Nephron progenitor cell (in vitro differentiated cells): ENCODE data around the gene XBP1.
"Not testable (repeated sequence)": the region's sequence is repeated elsewhere in the genome, so short reads cannot be mapped to it uniquely, and the experiment has no call there.

Source experiments
- DNase-seq: peaks from one replicate; pipeline ENCODE4 v3.0.0; 2021
- H3K27ac Mint-ChIP-seq: 2 replicates; pipeline ENCODE4 v1.8.0; 2021; ENCODE audit warnings: mild to moderate bottlenecking, moderate library complexity, mixed read lengths
- H3K27me3 Mint-ChIP-seq: 2 replicates; pipeline ENCODE4 v1.8.0; 2021; ENCODE audit warnings: mild to moderate bottlenecking, low read depth, mixed read lengths; ENCODE audit not compliant: poor library complexity
- H3K36me3 Mint-ChIP-seq: 2 replicates; pipeline ENCODE4 v1.8.0; 2021; ENCODE audit warnings: low read depth, mixed read lengths
- H3K4me1 Mint-ChIP-seq: 2 replicates; pipeline ENCODE4 v1.8.0; 2021; ENCODE audit warnings: mixed read lengths
- H3K4me3 Mint-ChIP-seq: 2 replicates; pipeline ENCODE4 v1.8.0; 2021; ENCODE audit warnings: mild to moderate bottlenecking, moderate library complexity, mixed read lengths
- H3K9me3 Mint-ChIP-seq: 2 replicates; pipeline ENCODE4 v1.8.0; 2021; ENCODE audit warnings: mild to moderate bottlenecking, moderate library complexity, mixed read lengths
- TF ChIP-seq, protein P1 (sequence below): fragments of 200-600 bp; sonication (generic); IDR thresholded peaks from 2 replicates; pipeline ENCODE4 v1.5.0; 2021; ENCODE audit warnings: antibody characterized with exemption

XBP1 gene

DNA sequence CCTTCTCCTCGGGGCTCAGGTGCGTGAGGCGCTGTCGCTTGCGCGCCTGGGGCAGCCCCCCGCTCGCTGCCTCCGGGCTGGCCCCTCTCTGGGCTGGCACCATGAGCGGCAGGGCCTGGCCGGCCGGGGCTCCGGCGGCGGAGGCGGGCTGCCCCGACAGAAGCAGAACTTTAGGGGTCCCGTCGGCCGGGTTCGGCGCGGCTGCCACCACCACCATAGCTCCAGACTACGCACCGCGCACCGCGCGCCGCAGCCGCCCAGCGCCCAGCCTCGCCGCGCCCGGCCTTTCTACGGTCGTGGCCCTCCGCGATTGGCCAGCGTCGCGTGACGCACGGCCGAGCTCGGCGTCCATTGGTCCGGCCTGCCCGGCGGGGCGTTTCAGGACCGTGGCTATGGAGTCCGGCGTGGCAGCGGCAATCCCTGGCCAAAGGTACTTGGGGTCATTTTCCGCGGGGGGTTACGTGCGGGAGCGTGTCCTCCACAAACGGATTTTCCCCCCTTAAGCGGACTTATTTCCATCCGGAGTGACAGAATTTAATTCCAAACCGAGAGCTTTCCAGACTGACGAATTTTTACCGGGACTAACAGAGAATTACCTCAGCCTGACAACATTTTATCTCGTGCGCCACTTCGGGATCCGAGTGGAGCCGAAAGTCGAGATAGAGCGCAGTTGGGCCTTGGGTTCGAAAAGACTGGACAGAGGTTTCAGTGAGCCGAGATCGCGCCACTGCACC is at the start of gene XBP1:
TSS of gene XBP1 (minus strand) at position 262 of the 734 bp plus-strand sequence.
- Mint-ChIP-seq H3K4me1 (peaks cover 33% of the 10 kb centered on the region), H3K9me3 (no peaks in the 10 kb centered on the region), H3K27me3 (no peaks in the 10 kb centered on the region), H3K4me3 (peak within 1 kb of the TSS; percentile 87), H3K36me3 (peaks cover 29% of the 10 kb centered on the region), H3K27ac (peak within 1 kb of the TSS; percentile 100)
- TF ChIP-seq, protein P1, sequence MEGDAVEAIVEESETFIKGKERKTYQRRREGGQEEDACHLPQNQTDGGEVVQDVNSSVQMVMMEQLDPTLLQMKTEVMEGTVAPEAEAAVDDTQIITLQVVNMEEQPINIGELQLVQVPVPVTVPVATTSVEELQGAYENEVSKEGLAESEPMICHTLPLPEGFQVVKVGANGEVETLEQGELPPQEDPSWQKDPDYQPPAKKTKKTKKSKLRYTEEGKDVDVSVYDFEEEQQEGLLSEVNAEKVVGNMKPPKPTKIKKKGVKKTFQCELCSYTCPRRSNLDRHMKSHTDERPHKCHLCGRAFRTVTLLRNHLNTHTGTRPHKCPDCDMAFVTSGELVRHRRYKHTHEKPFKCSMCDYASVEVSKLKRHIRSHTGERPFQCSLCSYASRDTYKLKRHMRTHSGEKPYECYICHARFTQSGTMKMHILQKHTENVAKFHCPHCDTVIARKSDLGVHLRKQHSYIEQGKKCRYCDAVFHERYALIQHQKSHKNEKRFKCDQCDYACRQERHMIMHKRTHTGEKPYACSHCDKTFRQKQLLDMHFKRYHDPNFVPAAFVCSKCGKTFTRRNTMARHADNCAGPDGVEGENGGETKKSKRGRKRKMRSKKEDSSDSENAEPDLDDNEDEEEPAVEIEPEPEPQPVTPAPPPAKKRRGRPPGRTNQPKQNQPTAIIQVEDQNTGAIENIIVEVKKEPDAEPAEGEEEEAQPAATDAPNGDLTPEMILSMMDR: no peak
- DNase-seq: peak; percentile 93

DNA sequence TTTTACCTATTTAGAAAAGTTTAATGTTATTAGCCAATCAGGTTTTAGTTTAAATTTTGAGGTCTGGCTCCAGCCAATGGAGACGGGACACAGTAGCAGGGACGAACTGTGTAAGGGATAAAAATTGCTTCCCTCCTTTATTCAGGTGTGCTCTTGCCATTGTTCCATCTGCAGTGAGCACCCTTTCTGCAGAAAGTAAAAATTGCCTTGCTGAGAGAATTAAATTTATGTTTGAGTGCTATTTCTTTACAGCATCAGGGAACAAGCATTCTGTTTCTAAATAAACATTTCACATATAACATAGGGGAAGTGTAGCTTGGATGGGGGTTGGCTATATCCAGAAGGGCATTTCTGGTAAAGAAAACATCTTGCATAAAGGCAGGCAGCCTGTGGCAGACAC is 46.6 kb upstream of the XBP1 start:
- DNase-seq: no peak
- Mint-ChIP-seq H3K27me3 (peaks cover 7% of the 10 kb centered on the region), H3K4me3 (no peak overlapping the region), H3K9me3 (peaks cover 4% of the 10 kb centered on the region), H3K27ac (no peak overlapping the region), H3K4me1 (no peaks in the 10 kb centered on the region), H3K36me3 (peaks cover 9% of the 10 kb centered on the region)
- TF ChIP-seq, protein P1: no peak

DNA sequence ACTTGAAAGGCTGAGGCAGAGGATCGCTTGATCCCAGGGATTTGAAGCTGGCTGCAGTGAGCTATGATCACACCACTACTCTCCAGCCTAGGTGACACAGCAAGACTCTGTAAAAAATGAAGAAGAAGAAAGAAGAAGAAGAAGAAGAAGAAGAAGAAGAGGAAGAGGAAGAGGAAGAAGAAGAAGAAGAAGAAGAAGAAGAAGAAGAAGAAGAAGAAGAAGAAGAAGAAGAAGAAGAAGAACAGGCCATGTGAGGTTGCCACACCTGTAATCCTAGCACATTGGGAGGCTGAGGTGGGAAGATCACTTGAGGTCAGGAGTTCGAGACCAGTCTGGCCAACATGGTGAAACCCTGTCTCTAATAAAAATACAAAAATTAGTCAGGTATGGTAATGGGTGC is 43.9 kb upstream of the XBP1 start:
- H3K27me3 Mint-ChIP-seq, H3K4me1 Mint-ChIP-seq, DNase-seq, H3K4me3 Mint-ChIP-seq, H3K36me3 Mint-ChIP-seq, H3K27ac Mint-ChIP-seq, H3K9me3 Mint-ChIP-seq: not testable (repeated sequence)

- H3K27me3 Mint-ChIP-seq: peaks cover 4% of the 10 kb centered on the region
- peaks cover 5% of the 10 kb centered on the region for H3K36me3 Mint-ChIP-seq
- H3K9me3 Mint-ChIP-seq: peaks cover 4% of the 10 kb centered on the region
- peaks cover 4% of the 10 kb centered on the region for H3K4me1 Mint-ChIP-seq
- DNase-seq: no peak
- TF ChIP-seq, protein P1: no peak
- no peak overlapping the region for H3K4me3 Mint-ChIP-seq
- no peak overlapping the region for H3K27ac Mint-ChIP-seq
Observed at GRCh38 chr22:28843633-28844032, 43.3 kb upstream of the XBP1 start.

DNA sequence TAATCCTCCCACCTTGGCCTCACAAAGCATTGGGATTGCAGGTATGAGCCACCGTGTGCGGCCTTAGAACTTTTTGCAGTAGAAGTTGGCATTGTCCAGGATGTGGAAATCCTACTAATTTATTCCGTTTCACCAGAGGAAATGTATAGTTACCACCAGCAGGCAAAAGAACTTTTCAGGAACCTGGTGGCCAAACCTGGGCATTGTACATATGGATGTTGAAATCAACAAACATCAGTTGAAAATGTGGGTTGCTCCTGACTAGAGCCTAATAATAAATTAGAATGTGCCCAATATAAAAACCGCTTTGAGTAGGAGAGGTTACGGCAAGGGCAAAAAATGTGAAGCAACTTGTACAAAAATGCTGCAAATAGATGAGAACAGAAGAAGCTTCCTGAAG is 40.7 kb upstream of the XBP1 start:
- TF ChIP-seq, protein P1: no peak
- Mint-ChIP-seq H3K4me1 (peaks cover 6% of the 10 kb centered on the region), H3K9me3 (no peaks in the 10 kb centered on the region), H3K36me3 (no peaks in the 10 kb centered on the region), H3K27ac (no peak overlapping the region), H3K27me3 (peaks cover 4% of the 10 kb centered on the region), H3K4me3 (no peak overlapping the region)
- no peak for DNase-seq

DNA sequence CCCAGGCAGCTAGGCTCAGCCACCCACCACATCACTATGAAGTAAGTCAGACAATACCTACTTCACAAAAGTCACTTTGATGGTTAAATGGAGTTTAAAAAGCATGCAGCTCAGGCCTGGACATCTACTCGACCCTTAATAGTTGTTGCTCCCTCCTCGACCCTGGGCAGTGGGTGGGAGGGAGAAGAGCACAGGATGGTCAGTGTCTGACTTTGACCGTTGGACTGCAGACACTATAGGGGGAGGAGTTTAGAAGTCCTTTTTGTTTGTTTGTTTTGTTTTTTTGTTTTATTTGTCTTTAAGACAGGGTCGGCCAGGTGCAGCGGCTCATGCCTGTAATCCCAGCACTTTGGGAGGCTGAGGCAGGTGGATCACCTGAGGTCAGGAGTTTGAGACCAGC is 38.6 kb upstream of the XBP1 start:
- TF ChIP-seq, protein P1: no peak
- no peaks in the 10 kb centered on the region for H3K36me3 Mint-ChIP-seq
- peak overlapping the region; percentile 77 for H3K27ac Mint-ChIP-seq

More for the DNA sequence above, 38.6 kb upstream of the XBP1 start:
- H3K4me3 Mint-ChIP-seq: no peak overlapping the region
- no peak for DNase-seq
- no peaks in the 10 kb centered on the region for H3K27me3 Mint-ChIP-seq
- H3K4me1 Mint-ChIP-seq: peaks cover 6% of the 10 kb centered on the region
- no peaks in the 10 kb centered on the region for H3K9me3 Mint-ChIP-seq
